HUES48 (cell line): ENCODE results near the gene MKRN2.

Experiments
- H3K27ac ChIP-seq: one replicate; pipeline ENCODE4 v1.7.0; 2013; ENCODE audit warnings: low read depth, low read length, inconsistent platforms
- H3K27me3 ChIP-seq: 2 replicates; pipeline ENCODE4 v1.6.1; 2013; ENCODE audit warnings: mild to moderate bottlenecking, low read length; ENCODE audit not compliant: control insufficient read depth, insufficient read depth
- H3K36me3 ChIP-seq: 2 replicates; pipeline ENCODE4 v1.6.1; 2013; ENCODE audit warnings: low read length; ENCODE audit not compliant: control insufficient read depth, insufficient read depth
- H3K4me1 ChIP-seq: 2 replicates; pipeline ENCODE4 v1.6.1; 2013; ENCODE audit warnings: mild to moderate bottlenecking, low read length; ENCODE audit not compliant: control insufficient read depth, insufficient read depth
- H3K4me3 ChIP-seq: 2 replicates; pipeline ENCODE4 v1.5.1; 2013; ENCODE audit warnings: mild to moderate bottlenecking, low read depth, low read length
- H3K9ac ChIP-seq: 2 replicates; pipeline ENCODE4 v1.6.1; 2013; ENCODE audit warnings: mild to moderate bottlenecking, low read depth, low read length, moderate library complexity
- H3K9me3 ChIP-seq: 2 replicates; pipeline ENCODE4 v1.6.1; 2013; ENCODE audit warnings: low read length; ENCODE audit not compliant: control insufficient read depth, insufficient read depth

Gene MKRN2

DNA sequence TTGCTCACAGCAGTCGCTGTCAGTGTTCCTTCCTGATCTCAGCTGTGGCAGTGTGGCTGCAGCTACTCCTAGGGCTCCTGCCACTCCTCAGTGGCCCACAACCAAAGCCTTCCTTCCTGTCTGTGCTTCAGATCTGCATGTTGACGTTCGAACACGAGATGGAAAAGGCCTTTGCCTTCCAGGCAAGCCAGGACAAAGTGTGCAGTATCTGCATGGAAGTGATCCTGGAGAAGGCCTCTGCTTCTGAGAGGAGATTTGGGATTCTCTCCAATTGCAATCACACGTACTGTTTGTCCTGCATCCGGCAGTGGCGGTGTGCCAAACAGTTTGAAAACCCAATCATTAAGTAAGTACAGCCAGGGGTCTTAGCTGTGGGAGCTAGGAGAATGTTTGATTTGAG, 17.8 kb downstream of the MKRN2 start:
- Histone ChIP-seq H3K4me3 (no peak overlapping the region), H3K4me1 (no peaks in the 10 kb centered on the region), H3K9me3 (no peaks in the 10 kb centered on the region), H3K27ac (no peak overlapping the region), H3K9ac (no peak overlapping the region), H3K36me3 (peaks cover 85% of the 10 kb centered on the region), H3K27me3 (no peaks in the 10 kb centered on the region)

DNA sequence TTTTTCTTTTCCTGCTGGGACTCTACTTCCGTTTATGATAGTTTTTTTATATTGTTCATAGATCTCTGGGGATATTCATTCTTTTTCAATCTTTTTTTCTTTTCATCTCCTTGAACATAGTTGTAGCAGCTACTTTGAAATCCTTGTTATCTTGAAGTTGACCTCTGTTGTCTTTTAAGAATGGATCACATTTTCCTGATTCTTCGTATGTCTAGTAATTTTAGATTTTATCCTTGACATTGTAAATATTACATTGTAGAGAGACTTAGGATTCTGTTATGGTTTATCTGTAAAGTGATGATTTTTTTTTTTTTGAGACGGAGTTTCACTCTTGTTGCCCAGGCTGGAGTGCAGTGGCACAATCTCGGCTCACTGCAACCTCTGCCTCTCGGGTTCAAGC, 20.5 kb downstream of the MKRN2 start:
- Histone ChIP-seq H3K4me3 (no peak overlapping the region), H3K9ac (no peak overlapping the region), H3K27me3 (no peaks in the 10 kb centered on the region), H3K4me1 (no peaks in the 10 kb centered on the region), H3K9me3 (no peaks in the 10 kb centered on the region), H3K27ac (no peak overlapping the region), H3K36me3 (peaks cover 77% of the 10 kb centered on the region)

DNA sequence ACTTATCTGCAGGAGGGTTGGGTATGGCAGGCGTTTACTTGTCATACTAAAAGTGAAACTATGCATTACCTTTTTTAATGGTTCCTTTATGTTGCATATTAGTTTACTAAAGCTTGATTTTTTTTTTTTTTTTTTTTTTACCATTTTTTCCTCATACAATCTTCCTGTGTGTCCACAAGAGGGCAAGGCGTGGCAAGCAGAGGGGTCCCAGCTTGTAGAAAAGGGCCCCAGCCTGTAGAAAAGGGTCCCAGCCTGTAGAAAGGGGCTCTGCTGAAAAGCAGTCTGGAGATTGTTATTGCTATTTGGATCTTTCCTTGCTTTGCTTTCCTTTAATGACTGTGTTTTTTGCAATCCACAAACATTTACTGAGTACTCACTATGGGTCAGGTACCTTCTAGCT, 21.9 kb downstream of the MKRN2 start:
- Histone ChIP-seq H3K27me3 (no peaks in the 10 kb centered on the region), H3K4me1 (no peaks in the 10 kb centered on the region), H3K9me3 (no peaks in the 10 kb centered on the region), H3K36me3 (peaks cover 77% of the 10 kb centered on the region), H3K4me3 (no peak overlapping the region), H3K9ac (no peak overlapping the region), H3K27ac (no peak overlapping the region)

DNA sequence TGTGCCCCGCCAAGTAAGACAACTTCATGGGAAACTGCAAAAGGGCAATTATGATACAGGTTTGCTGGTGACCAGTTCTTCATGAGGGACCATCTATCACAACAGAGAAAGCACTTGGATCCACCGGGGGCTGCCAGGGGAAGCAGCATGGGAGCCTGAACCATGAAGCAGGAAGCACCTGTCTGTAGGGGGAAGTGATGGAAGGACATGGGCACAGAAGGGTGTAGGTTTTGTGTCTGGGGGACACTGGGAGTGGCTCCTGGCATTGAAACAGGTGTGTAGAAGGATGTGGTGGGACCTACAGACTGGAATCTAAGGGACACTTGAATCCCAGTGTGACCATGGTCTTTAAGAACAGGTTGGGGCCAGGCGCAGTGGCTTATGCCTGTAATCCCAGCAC, 22.6 kb downstream of the MKRN2 start:
- no peak overlapping the region for H3K4me3 ChIP-seq
- H3K4me1 ChIP-seq, result no peaks in the 10 kb centered on the region
- H3K36me3 ChIP-seq, result peaks cover 77% of the 10 kb centered on the region
- H3K27me3 ChIP-seq, result no peaks in the 10 kb centered on the region
- no peaks in the 10 kb centered on the region for H3K9me3 ChIP-seq
- H3K27ac ChIP-seq, result no peak overlapping the region
- H3K9ac ChIP-seq, result no peak overlapping the region

DNA sequence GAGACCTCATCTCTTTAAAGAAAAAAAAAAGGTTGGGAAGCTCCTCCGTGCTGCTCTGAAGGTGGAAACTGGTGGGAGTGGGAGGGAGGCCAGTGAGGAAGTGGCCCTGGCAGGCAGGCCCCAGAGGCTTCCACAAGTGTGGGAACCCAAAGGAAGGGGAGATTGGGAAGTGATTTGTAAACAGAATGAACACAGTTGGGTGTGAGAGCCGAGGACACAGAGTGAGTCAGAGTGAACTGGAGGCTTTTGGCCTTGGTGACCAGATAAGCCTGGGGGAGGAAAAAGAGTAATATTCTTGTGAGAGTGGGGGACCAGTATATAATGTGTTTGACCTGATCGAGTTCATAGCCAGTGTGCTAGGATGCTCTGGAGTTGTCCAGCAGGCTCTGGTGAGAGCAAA, 23.0 kb downstream of the MKRN2 start:
- H3K27me3 ChIP-seq, result no peaks in the 10 kb centered on the region
- H3K4me1 ChIP-seq, result no peaks in the 10 kb centered on the region
- no peak overlapping the region for H3K4me3 ChIP-seq
- H3K9me3 ChIP-seq, result no peaks in the 10 kb centered on the region
- H3K36me3 ChIP-seq, result peaks cover 77% of the 10 kb centered on the region
- no peak overlapping the region for H3K27ac ChIP-seq
- H3K9ac ChIP-seq, result no peak overlapping the region

DNA sequence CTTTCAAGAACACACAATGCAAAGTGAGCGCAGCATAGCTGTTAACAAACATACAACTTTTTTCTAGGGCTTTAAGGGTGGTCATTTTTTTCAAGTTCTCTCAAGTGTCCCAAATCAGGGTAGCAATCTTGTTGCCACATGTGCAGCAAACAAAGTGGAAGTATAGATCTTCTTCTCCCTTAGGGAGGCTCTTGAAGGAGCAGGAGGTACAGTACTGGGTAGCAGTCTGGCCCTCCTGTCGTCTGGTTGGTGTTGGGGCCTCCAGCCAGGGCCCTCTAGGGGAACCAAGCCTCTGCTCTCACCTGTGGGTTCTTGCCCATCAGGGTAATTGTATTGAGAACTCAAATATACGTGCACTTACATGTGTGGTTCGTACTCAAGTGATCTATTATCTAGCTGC, 25.8 kb downstream of the MKRN2 start:
- H3K27me3 ChIP-seq, result no peaks in the 10 kb centered on the region
- H3K9me3 ChIP-seq, result no peaks in the 10 kb centered on the region
- no peak overlapping the region for H3K4me3 ChIP-seq
- peaks cover 79% of the 10 kb centered on the region for H3K36me3 ChIP-seq
- H3K9ac ChIP-seq, result no peak overlapping the region
- no peaks in the 10 kb centered on the region for H3K4me1 ChIP-seq
- H3K27ac ChIP-seq, result no peak overlapping the region

DNA sequence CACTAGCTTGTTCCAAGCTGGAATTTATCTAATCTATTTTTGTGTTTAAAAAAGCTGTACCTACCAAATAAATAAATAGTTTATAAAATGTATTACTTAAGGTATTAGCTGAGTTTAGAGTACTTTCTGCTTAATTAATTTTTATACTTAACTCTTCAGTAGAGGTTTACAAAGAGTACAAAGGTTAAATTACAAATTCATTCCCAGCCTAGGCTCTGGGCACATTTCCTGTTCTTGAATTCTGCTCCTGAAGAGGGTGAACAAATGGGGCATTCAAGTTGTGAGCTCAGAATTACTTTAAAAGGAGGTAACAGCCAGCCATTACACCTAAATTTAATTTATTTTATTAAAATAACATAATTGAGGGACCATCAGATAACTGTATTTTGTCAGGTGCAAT, 26.4 kb downstream of the MKRN2 start:
- Histone ChIP-seq H3K4me1 (no peaks in the 10 kb centered on the region), H3K9me3 (no peaks in the 10 kb centered on the region), H3K27me3 (no peaks in the 10 kb centered on the region), H3K9ac (no peak overlapping the region), H3K27ac (no peak overlapping the region), H3K4me3 (no peak overlapping the region), H3K36me3 (peaks cover 80% of the 10 kb centered on the region)

DNA sequence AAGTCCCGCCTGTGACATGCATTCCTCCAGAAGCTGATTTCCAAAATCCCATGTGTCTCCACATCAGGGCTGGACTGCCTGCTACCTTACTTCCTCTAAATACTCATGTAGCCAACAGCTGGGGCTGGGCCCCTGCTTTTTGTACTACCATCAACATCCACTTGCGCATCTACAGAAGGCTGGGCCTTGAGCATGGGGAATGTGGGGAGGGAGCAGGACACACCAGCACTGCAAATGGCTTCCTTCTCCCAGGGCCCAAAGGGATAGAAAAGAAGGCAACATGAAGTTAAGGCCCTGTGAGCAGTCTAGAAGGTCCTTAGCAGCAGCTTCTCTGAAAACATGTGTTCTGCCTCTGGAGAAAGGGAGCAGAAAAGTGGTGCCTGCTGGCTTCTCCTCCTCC, 27.2 kb downstream of the MKRN2 start:
- H3K36me3 ChIP-seq, result peaks cover 84% of the 10 kb centered on the region
- no peak overlapping the region for H3K4me3 ChIP-seq
- H3K27me3 ChIP-seq, result no peaks in the 10 kb centered on the region

DNA sequence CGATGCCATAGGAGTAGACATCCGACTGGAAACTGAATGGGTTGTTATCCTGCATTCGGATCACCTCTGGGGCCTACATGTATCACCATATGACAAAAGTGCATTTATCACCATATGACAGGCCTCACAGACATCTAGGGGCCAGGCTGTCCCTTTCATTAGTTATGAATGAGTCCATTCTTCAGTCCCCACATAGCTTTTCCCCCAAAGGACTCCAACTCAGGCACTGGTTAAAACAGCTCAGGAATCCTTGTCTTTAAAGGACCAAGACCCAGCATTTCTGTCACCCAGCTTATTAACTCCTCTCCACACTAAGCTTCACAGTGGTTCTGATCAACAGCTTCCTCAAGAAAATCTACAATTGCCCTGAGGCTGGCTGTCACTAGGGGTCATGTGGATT, 28.3 kb downstream of the MKRN2 start:
- Histone ChIP-seq H3K4me1 (no peaks in the 10 kb centered on the region), H3K36me3 (peaks cover 91% of the 10 kb centered on the region), H3K4me3 (no peak overlapping the region), H3K27me3 (no peaks in the 10 kb centered on the region), H3K9me3 (no peaks in the 10 kb centered on the region), H3K9ac (no peak overlapping the region), H3K27ac (no peak overlapping the region)

More for the DNA sequence above, 27.2 kb downstream of the MKRN2 start:
- no peaks in the 10 kb centered on the region for H3K4me1 ChIP-seq
- no peak overlapping the region for H3K27ac ChIP-seq
- no peak overlapping the region for H3K9ac ChIP-seq
- no peaks in the 10 kb centered on the region for H3K9me3 ChIP-seq

DNA sequence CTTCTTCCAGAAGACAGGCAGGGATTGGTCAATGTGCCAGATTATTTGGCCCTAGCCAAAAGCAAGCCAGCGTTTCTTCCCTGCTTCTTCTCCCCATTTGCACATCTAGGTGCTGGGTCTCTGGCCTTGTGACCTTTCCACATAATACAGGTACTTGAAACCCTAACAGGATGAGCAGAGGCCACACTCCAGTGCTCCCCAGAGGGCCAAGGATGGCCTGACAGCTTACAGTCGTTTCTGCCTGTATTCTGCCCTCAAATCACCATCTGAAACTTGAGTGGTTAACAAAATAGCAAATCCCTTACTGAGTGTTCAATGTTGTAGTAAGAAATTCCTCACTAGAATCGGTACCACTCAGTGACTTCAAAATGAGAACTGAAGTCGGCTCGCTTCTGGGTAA, 29.1 kb downstream of the MKRN2 start:
- Histone ChIP-seq H3K27ac (no peak overlapping the region), H3K36me3 (peaks cover 98% of the 10 kb centered on the region)

DNA sequence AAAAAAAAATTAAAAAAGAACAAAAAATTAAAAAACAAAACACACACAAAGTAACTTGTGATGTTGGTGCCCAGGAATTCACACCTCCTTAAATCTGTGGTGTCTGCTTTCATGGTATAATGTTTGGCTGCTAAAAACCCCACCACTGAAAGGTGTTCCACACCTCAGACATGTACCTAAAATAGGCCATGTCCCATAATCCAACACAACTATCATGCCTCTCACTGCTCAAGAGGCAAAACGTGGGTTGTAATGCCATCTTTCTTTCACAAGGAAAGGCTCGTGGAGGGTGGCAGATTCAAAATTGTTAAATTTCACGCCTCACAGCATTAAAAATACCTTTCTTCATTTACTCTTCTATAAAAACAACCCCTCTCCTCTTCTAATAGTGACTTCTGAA, 29.5 kb downstream of the MKRN2 start:
- no peak overlapping the region for H3K27ac ChIP-seq
- H3K27me3 ChIP-seq, result no peaks in the 10 kb centered on the region
- no peaks in the 10 kb centered on the region for H3K4me1 ChIP-seq
- H3K9ac ChIP-seq, result no peak overlapping the region
- peaks cover 99% of the 10 kb centered on the region for H3K36me3 ChIP-seq
- no peak overlapping the region for H3K4me3 ChIP-seq
- no peaks in the 10 kb centered on the region for H3K9me3 ChIP-seq

More for the DNA sequence above, 29.1 kb downstream of the MKRN2 start:
- Histone ChIP-seq H3K4me1 (no peaks in the 10 kb centered on the region), H3K9me3 (no peaks in the 10 kb centered on the region), H3K9ac (no peak overlapping the region), H3K27me3 (no peaks in the 10 kb centered on the region), H3K4me3 (no peak overlapping the region)
